Measurements from ENCODE around the gene TACC2. TPM values are rescaled to one million over a fixed set of nuclear protein-coding genes. Genes with fewer than 3 reads are reported as not detected.
A peak's percentile ranks its signal among the peaks of the same experiment; 100 is the strongest.
"Not testable (repeated sequence)": the region's sequence is repeated elsewhere in the genome, so short reads cannot be mapped to it uniquely, and the experiment has no call there.

Gene TACC2
- total RNA-seq, 1 experiment from 2014 or later = 25.0 TPM

DNA sequence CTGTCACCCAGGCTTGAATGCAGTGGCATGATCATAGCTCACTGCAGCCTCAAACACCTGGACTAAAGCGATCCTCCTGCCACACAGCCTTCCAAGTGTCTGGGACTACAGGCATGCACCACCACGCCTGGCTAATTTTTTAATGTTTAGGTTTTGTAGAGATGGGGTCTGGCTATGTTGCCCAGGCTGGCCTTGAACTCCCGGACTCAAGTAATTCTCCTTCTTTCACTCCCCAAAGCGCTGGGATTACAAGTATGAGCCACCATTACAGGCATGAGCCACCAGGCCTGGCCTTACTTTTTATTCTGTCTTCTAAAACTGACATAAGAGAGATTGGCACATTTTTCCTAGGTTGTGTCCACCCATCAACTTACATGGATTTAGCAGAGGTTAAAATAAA, 33.3 kb downstream of the TACC2 start:
- no peak for DNase-seq (ENCODE audit: low spot score)

DNA sequence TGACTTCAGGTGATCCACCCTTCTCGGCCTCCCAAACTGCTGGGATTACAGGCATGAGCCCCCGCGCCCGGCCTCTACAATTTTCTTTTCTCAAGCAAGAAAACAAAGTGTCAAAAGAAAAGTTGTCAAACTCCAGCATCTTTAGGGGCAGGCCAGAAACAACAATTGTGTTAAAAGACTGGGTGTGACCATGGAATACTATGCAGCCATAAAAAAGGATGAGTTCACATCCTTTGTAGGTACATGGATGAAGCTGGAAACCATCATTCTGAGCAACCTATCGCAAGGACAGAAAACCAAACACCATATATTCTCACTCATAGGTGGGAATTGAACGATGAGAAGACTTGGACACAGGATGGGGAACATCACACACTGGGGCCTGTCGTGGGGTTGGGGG, 34.3 kb downstream of the TACC2 start:
- not testable (repeated sequence) for DNase-seq (ENCODE audit: low spot score)

GRCh38 chr10:122029499-122030199, 40.7 kb downstream of the TACC2 start:
- peak; percentile 50 for DNase-seq (ENCODE audit: low spot score)

DNA sequence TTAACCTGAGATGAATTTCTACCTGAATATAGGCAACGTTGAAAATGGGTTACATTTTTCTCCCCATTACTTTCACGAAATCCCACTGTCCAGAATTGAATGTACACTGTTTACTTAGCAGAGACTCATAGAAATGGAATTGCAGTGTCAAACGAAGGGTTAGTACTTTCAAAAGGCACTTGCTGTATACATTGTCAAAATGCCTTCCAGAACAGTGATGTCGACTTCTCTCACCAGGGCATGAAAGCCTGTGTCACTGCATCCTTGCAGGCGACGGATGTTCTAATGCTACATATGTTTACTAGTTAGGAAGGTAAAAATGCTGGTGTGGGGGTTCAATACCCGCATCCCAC, 41.2 kb downstream of the TACC2 start:
- no peak for DNase-seq (ENCODE audit: low spot score)

DNA sequence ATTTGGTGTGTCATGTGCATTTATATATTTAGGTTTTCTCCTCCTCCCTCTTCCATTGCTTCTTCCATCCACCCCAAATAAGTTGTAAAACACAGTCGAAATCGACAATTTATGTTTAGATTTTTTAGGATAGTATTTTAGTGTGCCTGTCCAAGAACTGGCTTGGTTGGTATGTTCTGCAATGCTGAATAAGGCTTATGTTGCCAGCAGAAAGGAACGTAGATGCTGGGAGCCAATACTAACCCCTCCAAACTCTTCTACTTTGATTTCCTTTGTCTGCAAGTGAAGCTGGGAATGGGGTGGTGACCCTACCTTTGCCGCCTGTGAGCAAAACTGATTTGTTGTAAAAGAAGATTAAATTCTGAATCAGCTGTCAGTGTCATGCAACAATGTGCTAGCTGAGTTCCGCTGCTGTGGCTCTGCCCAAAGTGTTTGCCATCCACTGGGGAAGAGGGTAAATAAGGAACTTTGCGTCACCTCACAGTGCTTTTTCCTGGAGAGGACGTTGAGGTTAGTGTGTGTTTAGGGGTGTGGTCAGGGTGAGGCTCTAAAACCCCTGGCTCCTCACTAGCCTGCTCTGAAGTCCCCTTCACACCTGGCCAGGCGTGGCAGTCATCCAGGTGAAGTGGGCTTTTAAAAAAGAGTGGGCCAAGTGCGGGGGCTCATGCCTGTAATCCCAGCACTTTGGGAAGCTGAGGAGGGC, 44.4 kb downstream of the TACC2 start:
- peak; percentile 67 for DNase-seq (ENCODE audit: low spot score)

DNA sequence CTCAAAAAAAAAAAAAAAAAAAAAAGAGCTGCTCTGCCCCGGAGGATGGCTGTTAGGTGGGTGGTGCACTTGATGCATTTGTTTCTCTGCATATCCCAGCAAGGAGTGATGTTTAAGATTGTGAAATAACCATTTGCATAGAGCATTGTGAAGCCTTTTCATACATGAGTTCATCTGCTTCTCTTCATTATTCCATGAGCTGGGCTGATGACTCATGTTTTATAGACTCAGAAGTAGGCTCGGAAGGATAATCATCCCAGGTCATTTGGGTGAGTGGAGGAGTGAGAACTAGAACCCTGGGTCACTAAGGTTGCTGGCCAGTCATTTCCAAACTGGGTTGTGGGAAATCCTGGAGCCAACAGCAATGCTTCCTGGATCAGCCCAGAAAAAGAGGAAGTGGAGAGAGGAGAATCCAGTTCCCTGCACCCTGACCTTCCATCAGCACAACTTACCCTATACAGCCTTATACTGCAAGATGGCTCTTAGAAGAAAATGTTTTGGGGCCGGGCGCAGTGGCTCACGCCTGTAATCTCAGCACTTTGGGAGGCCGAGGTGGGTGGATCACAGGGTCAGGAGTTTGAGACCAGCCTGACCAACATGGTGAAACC, 45.3 kb downstream of the TACC2 start:
- peak; percentile 55 for DNase-seq (ENCODE audit: low spot score)

DNA sequence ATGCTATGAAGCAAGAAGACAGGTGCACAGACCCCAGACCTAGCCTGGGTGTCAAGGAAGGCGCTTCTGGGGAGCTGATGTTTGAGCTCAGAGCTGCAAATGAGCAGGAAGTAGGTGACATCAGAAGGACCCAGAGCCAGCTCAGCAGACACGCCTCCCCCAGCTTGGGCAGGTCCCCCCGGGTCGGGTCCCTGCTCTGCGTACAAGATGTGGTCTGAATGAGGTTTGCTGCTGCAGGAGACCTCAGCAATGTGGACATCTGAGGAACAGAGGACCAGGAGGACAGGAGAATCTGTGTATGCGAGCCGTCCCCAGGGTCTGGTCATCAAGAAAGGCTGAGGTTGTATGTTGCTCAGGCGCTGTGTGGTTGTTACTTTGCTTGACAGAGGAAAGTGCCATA, 51.8 kb downstream of the TACC2 start:
- DNase-seq (ENCODE audit: low spot score) = no peak

- DNase-seq (ENCODE audit: low spot score) = no peak
These were observed 53.9 kb downstream of the TACC2 start for GRCh38 chr10:122042836-122043235.

- peak; percentile 63 for DNase-seq (ENCODE audit: low spot score)
These were observed 55.2 kb downstream of the TACC2 start for GRCh38 chr10:122044045-122044661.

DNA sequence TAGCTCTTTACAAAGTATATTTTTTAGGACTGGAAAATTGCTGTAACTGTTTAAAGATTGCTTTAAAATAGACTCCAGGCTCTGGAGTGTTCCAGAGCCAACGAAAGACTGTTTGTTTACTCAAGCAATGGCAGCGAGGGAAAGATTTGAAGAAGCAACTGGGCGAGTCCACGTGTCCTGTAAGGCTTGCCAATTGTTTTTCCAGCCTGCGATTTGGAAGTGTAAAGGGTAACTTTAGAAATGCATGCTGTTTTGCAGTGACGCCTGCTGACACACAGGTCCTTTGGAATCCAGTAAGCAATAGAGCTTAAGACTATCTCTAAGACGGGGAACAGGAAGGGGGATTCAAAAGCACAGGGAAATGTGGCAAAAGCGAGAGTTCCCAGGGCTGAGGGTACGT, 55.8 kb downstream of the TACC2 start:
- no peak for DNase-seq (ENCODE audit: low spot score)

GRCh38 chr10:122045212-122045611, 56.2 kb downstream of the TACC2 start:
- no peak for DNase-seq (ENCODE audit: low spot score)

- DNase-seq (ENCODE audit: low spot score) = no peak
These were observed 58.6 kb downstream of the TACC2 start for GRCh38 chr10:122047560-122047959.

DNA sequence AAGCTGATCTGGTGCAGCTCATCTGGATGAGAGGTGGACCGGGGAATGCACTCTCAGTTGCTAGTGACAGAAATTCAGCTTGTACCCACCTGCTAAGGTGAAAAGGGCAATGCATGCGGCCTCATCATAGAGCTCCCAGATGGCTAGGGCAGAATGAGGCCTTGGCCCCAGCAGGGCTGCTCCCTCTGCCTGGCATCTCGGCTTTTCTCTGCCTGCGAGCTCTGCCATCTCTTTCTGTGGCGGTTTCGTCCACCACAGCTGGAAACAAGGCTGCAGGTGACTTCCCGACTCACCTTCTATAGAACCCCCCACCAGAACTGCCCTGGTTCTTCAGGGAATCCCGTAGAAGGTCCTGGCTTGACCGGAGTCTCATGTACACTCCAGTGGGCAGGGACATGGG, 60.1 kb downstream of the TACC2 start:
- no peak for DNase-seq (ENCODE audit: low spot score)

DNA sequence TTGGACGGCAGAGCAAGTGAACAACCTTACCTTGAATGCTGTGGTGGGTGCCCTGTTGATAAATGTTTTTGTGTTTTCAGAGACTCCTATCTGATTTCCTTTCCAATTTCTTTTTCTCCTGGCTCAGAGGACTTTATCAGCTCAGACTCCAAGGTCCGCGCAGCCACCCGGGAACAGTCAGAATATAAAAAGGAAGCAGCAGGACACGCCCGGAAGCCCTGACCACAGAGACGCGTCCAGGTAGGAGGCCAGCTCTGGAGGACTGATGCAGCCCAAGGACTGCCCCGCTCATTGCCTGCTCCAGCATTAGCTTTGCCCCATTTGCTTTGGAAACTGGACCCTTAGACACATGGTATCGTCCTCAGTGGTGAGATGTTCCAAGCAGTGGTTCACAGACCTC, 61.3 kb downstream of the TACC2 start:
- DNase-seq (ENCODE audit: low spot score) = no peak

DNA sequence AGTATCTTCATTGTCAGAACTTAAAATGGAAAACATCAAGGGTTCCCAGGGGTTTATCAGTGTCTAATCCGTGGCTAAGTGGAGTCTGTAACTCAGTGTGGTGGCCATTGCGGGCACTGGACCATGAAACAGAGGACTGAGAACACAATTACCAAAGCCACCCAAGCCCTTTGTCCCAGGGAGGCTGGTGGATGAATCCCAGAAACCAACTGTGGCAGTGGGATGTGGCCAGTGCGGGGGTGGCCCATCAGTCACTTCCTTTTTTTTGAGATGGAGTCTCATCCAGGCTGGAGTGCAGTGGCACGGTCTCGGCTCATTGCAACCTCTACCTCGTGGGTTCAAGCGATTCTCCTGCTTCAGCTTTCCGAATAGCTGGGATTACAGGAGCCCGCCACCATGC, 61.8 kb downstream of the TACC2 start:
- DNase-seq (ENCODE audit: low spot score) = no peak

GRCh38 chr10:122051609-122052385, 62.8 kb downstream of the TACC2 start:
- peak; percentile 84 for DNase-seq (ENCODE audit: low spot score)

DNA sequence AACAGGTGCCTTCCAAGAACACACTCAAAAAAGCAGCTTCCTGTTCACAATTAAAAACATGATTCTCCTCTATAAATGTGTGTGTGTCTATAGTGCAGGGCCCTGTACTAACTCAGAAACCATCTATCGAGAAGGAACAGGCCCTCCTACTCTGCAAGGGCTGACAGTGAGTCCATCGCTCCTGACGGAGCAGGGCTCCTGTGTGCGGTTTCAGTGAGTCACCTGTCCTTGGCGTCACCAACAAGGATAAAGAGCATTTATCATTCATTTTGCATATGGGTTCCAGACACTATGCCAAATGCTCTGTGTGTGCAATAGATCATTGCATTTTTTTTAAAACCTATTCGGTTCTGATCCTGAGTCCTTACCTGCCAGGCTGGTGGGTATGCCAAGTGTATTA, 63.7 kb downstream of the TACC2 start:
- no peak for DNase-seq (ENCODE audit: low spot score)

DNA sequence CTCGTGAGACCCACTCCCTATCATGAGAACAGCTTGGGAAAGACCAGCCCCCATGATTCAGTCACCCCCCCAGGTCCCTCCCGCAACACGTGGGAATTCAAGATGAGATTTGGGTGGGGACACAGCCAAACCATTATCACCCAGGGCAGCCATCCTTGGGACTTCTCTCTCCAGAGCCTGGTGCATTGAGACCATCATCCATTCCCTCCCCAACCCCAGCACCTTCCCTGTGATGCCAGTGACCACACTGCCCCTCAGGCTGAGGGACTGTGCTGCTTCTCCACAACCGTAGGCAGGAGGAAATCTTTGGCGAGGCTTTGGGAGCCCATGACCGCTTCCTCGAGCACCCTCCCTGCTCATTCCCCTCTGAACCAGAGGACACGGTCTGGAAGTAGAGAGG, 64.4 kb downstream of the TACC2 start:
- DNase-seq (ENCODE audit: low spot score) = no peak

DNA sequence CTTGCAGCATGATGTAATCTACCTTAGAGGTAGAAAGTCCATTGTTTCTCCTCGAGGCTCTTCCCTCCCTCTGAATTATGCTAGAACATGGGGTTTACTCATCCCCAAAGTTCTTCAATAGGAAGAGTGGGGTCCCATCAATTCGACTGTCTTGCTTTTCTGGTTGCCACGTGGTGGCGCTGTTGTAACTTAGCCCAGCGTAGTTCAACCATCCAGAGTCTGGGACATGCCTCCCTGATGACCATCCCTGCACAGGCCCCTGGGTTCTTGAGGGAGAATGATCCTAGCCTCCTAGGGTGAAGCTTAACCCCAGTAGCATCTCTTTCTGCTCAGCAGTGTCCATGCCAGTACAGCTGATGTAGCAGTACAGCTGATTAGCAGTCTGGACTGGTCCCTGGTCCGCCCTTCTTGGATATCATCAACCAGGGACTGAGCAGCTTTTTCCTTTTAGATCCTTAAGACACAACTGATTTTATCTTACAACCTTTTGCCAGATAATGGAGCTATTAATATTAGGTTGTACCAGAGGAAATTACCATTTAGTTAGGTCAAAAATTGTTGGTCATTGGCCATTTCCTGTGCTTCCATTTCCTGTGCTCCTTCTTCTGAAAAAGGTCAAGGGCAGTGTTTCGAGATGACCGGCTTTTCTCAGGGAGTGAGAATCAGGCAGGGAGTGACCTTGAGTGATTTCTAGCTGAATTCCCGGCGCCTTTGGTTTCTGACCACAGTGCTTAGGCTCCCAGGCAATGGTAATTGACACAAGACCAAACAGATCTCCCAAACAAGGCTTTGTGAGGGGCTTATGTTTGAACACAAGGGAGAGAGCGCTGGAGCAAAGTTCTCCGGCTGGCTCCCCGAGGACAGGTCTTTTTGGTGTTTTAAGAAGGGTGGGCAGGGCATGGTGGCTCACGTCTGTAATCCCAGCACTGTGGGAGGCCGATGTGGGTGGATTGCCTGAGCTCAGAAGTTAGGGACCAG, 65.4 kb downstream of the TACC2 start:
- peak; percentile 78 for DNase-seq (ENCODE audit: low spot score)

GRCh38 chr10:122055252-122055651, 66.3 kb downstream of the TACC2 start:
- DNase-seq (ENCODE audit: low spot score) = no peak

All from HT-29 (cell line).